GM19025 (cell line): ENCODE measurements around the gene TAL1.

Source experiments
- ATAC-seq: cut with Tn5 transposase; IDR thresholded peaks from one replicate; pipeline ENCODE4 v1.9.1; 2021; ENCODE audit warnings: mild to moderate bottlenecking, low read depth, moderate library complexity; ENCODE audit not compliant: unreplicated experiment

The TAL1 gene

DNA sequence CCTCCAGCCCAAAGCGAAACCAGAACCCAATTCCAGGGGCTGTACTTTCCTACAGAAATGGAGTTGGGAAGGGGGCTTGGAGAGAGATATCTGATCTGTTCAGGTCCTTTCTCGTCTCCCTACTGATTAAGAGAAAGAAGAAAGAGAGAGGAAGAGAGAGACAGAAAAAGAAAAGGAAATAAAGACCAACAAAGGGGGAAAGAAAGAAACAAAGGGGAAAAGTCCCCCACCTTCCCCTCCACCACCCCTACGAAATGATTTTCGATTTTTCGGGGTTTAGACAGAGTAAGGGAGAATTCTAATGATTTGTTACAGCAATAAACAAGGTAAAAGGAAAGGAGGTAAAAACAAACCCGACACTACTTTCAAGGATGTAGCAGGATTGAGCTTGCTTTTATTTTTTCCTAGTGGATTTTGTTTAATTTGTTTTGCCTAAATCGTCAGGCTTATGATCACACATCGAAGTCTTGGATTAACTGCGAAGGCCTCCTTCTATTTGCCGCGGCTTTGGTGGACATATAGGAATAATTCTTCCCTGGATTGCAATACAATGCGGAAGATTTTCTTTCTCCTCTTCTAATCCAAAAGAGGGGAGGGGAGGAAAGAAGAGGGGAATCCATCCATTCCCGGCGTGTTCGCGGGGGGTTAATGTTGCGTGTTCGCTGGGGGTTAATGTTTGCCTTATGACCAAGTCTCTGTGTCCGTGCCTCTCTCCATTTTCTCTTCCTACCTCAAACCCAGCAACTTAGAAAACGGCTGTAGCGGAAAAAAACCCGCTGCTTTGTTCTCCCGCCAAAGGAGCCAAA, 1.9 kb downstream of the TAL1 start:
- no peak for ATAC-seq

DNA sequence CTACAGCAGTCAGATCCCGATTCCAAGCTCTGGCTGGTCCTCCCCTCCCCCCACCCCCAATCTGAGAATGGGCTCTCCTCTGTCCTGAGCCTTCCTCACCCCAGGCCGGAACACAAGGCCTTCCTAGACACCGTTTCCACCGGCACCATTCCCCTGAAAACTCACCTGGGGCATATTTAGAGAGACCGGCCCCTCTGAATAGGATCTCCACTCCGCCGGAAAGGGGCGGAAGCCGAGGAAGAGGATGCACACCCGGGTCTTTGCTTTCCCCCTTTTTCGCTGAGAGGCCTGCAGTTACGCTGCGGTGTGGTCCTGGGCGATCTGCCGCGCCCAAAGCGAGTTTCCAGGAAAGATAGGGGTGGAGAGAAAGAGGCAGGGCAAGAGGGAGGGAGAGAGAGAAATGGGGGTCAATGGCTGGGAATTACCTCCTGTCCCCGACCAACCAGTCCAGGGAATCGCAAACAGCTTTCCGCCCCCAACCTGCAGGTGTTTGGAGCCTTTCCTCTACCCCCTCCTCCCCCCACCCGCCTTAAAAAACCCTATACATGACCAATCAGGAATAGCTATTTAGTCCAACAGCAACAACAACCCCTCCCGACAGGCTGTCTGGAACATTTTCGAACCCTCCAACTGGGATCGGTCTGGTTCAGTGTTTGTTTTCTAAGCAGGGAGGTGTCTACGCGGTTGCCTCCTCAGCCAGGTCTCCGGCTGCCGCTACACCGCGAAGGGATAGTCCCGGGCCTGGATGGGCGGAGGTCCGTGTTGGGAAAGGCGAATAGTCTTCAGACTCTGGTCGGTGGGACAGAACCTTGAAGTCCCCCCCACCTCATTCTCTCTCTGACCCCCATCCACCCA, 2.8 kb downstream of the TAL1 start:
- no peak for ATAC-seq

DNA sequence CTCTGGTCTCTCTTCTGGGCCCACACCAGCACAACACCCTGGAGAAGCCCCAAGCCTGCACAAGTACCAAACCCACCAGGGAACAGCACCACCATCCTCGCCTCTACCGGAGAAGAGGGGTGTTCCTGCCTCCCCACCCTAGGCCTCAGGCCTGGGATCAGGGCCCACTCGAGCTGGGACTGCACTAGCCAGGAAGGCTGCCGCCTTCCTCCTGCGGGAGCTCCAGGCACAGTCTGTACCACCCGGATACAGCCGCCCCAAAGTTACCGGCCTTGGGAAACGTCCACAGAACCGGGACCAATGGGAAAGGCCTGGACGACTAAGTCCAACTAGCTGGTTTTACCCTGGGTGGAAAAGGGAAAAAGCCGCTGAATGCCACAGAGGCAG, 3.4 kb downstream of the TAL1 start:
- no peak for ATAC-seq

DNA sequence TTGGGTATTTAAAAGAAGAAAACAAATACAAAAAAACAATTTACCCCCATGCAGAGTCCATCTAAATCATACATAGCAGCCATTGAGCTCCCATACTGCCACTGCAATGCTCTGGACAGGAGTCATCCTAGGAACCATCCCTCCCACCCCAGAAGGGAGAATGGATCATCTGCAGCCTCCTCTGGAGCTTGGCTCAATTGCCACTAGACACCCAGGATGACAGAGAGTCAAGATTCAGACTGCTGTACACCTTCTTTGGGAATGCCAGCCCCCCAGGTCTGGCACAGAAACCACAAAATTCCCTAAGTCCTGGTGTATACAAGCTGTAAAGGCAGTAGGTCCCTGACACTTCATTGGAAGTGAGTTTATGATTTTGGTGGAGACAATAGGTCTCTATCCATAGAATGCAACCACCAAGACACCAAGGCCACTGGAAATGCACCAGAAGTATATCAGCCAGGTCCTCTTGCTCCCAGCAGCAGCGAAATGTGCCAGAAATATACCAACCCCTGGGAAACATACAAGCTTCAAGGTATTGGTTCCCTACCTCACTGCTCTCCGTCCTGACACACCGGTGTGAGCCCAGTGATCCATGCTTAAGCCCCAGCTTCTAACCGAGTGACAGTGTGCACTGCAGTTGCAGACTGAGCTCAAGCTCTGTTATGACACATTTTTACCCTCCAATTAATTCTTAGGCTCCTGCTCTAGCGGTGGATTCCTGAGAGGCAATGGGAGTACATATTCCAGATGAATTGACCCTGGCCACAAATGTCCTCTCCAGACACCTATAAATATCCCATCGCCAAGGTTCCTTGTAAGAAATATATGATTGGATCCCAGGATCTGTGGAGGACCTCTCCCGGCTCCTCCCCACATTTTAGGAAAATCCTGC, 4.4 kb downstream of the TAL1 start:
- ATAC-seq: no peak

DNA sequence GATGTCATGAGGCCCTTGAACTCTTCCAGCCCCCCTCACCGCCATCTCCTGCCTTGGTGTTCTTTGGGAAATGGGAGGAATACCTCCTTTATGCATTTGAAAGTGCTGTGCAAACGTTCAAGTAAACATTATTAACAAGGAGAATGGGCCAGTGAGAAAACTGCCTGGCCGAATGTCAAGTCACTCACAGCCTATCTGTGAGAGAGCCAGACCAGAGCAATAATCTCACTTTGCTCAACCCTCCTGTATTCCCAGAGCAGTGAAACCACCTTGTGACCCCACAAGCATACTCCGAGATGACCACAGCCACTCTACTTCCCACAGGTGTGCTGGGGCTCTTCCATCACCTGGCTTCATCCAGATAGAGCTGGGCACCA, 5.2 kb downstream of the TAL1 start:
- ATAC-seq: no peak

DNA sequence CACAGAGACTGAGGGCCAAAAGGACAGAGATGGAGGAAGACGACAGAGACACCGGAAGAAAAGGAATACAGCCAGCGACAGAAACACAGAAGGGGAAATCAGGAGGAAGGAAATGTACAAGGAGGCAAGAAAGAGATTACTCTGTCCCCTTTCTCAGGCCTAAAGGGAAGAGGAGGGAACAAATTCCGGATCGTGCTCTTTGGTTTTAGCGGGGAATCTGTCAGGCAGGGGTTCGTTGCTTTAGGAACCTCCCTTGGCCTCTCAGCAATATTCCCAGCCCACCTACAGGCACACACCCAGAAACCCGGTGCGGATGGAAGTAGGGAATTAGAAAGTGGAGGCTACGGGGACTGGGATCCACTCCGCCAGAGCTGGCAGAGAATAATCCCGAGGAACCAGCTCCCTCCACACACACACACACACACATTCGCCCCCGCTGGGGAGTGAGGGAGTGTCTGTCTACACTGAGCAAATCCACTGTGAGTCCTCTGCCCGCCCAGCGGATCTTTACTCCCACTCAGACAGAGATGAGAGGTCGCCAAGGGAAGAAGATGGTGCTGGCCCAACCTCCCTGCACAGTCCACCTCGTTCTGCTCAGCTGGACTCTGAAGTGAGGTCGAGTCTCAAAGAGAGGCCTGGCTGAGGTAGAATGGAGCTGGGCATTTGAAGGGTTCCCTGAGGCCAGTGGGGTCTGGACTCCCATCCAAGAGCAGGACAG, 5.7 kb downstream of the TAL1 start:
- ATAC-seq: no peak

DNA sequence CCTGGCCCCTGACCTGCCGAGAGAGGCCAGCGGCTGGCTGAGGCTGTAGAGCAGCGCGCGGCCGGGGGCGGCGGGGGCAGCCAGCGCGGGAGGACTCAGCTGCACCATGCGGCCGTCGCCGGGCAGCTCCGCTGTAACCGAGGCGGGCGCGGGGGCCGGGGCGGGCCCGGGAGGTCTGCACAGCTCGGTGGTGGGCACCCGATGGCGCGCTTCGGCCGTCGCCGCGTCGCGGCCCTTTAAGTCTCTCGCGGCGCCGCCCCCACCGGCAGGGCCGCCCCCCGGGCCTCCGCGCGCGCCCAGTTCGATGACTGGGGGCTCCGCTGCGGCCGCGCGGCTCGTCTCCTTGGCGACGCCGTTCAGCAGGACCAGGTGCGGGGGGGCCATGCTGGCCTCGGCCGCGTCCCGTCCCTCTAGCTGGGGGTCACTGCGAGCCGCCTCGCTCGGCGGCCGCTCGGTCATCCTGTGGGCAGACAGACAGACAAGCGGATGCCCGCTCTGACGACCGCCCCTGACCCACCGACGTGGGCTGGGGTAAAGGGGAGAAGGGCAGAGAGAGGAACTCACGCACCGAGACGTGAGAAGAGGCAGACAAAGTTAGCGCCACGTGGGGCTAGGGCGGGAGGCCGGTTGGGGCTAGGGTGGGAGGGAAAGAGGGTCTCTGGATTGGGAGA, 6.5 kb downstream of the TAL1 start:
- ATAC-seq: no peak

DNA sequence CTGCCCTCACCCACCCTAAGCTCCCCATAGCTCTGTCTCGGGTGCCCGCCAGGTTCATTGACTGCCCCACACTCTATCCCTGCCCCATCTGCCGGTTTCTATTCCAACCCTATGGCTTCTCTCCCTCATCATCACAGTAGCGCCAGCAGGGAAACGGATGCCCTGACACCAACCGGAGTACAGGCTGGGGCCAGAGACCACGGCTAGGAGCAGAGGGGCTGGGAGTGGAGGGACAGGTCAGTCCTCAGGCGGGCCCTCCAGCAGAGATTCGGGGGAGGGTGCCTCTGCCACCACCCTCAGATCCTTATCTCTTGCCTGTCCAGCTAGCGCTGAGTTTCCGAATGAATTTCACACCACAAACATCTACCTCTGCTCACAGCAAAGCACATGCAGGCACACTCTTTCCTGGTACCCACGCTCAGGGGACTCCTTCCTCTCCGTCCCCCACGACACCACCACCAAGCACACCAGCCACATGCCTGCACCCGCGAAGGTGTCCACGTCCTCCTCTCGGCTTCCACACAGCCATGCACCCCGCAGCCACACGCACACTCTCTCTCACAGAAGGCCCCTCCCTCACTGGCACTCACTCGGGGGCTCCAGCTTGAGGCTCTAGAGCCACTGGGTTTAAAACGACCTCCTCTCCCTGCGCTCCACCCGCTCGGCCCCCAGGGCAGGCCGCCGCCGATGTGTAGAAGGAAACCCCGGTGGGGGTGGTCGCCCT, 7.2 kb downstream of the TAL1 start:
- ATAC-seq: no peak

DNA sequence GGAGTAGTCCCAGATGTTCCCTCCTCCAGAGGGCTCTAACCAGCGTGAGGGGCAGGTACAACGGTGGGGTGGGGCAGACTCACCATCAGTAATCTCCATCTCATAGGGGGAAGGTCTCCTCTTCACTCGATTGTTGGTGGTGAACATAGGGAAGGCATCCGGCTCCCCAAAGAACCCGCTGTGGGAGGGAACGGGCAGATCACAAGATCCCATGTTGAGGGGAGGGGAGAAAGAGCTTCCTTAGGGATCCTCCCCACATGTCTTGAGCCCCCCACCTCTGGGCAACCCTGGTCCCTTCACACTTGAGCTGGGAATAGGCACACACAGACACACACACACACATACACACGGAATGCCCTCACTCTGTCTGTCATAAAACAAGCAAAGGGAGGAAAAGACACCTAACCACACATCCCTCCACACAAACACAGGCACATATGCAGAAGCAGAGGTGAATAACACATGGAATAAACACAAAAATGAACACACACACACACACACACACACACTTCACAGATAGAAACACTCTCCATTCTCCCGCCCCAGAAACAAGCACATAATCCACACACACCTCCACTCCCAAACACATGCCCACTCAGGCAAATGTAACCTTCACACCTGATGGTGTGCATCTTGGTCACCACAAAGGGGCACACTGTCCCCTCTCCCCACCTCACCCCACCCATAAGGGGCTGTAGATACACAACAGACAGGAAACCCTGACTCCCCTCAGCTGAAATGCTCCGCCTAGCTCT, 7.9 kb downstream of the TAL1 start:
- no peak for ATAC-seq

DNA sequence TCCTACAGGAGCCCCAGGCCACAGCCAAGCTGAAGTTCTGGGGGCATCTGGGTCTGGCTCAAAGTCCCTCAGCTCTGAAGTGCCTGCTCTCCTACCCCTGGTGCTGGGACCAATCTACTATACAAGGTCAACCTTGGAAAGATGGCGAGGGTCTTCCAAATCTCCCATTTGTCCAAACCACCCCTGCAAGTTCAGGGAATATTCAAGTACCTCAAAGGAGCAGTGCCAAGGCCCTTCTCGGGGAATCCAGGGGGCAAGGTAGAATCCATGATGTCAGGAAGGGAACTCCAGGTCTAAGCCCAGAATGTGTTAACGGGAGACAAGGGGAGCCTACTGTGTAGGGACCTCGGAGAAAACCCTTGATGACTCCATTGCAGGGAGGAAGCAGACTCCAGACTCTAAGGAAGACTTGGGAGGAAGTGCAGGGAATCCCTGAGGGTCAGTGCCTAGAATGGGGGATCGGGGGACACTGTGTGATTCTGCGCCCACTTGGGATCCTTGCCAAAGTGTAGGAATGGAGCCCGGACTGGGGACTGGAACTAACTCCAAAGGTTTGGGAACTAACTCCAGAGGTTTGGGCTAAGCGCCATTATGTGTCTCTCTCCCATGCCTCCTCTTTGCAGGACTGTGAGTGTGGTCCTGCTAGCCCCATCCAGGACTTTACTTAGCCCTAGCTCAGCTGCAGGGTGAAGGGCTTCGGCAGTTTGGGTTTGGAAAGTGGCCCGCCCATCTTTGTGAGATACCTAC, 8.7 kb downstream of the TAL1 start:
- ATAC-seq: no peak

DNA sequence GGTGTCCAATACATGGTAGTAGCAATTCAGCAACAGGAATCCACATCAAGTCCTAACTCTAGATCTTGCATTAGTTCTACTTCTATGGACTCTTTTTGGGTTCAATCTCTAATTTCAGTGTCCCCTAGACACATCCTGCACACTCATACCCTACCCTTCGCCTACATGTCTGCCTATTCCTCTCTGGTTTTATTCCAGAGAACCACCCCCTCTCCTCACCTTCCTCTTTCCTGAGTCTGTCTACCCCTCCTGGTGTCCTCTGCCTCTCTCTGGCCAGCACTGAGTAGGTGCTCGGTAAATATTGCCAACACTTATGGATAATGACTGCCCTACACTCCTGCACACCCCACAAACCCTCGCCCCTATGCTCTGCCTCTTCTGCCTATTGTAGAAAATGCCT, 9.5 kb downstream of the TAL1 start:
- ATAC-seq: no peak

DNA sequence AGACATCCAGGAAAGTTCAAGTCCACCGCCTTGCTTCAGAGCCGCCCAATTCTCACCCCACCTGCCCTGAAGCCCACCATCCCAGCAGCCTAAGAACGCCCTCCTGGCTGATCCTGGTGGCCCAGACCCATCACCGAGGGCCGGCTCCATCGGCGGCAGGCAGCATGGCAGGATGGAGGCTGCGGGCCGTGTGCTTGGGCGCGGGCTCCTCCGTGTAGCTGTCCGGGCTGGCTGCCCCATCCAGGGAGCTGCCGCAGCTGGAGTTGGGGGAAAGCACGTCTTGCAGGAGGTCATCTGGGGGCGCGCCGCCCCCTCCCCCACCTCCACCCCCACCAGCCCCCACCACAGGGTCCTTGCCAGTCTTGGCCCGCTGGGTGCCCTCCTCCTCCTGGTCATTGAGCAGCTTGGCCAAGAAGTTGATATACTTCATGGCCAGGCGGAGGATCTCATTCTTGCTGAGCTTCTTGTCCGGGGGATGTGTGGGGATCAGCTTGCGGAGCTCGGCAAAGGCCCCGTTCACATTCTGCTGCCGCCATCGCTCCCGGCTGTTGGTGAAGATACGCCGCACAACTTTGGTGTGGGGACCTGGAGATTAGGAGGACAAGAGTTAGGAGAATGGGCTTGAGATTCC, 12.3 kb downstream of the TAL1 start:
- ATAC-seq: no peak

DNA sequence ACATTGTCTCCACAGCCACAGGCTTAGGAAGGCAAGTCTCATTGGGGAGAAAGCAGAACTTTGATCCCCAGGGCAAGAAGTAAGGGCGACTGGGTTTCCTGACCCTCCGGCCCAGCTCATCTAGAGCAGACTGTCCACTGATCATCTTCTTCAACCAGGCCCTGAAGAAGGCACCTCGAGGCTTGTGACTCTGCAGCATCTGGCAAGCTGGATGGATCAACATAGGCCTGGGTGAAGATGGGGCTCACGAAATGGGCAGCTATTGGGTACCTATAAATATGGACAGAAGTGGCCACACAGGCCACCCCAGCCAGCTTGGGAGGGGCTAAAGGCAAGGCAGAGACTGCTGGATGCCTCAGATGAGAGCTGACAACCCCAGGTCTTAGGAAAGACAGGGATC, 13.0 kb downstream of the TAL1 start:
- no peak for ATAC-seq

DNA sequence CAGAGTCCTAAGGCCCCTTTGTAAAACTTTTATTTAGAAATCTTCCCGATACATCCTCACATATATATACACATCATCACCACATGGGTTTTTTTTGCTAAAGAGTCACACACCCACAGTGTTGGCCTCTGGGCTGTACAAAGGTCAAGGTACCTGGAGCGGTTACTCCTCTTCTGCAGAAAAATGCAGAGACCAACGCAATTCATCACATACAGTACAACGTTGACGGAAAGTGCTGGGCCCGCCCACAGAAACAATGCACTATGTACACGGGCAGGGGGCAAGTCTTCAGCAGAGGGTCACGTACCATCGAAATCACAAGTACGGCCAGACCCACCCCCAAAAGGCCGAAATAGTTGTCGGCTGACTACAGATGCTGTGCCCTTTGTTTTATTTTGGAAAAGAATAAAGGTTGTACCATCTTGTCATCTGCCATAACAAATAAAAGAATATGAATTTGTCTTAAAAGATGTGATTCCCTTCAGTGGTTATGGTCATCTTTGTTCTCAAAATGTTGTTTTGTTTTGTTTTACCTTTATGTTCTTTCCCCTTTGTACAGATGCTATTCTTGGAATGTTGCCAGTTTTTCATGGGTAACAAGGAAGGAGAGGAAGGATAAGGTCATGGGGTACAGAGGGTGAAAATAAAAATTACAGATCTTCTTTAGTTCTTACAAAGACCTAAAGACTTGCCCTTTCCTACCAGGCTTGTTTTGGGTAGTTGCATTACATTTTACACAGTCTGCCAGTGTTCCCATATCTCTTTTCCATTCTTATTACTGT, 15.6 kb downstream of the TAL1 start:
- ATAC-seq: no peak

DNA sequence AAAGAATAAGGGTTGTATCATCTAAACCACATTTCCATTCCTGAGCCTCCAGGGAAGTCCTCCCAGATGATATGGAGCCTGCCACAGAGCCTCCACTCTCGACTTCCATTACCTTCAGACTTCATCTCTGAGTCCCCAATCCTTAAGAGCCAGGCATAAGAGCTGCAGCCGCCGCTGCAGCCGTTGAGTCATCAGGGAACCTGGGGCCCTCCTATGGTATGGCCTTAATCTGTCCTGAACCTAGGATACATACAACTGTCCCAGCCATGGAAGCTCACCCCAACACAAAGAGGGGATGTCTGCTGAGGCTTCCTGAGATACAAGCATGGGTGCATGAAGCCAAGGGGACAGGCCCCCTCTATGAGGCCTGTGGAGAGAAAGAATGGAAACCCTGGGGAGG, 16.3 kb downstream of the TAL1 start:
- ATAC-seq: no peak

DNA sequence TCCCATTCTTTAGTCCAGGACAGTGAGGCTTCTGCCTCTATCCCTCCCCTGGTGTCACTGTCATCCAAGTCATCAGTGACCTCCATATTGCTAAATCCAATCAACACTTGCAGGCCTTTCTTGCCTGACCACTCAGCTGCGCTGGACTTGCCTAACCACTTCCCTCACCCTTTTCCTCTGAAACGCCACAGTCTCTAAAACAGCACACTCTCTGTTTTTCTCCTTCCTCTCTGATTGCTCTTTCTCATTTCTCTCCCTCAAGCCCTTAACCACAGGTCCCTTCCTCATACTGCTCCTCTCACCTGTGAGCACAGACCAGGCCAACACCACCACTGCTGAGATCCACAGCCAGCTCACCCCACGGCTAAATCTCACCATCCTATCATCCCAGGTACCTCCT, 17.5 kb downstream of the TAL1 start:
- no peak for ATAC-seq
